ENCODE data around the gene TBC1D1. TPM values are rescaled to one million over a fixed set of nuclear protein-coding genes. Genes with fewer than 3 reads are reported as not detected.
A peak's percentile ranks its signal among the peaks of the same experiment; 100 is the strongest.

The TBC1D1 gene
- total RNA-seq, 4 donors from 2014 or later = 66.2 to 120 (median 87.9) TPM

GRCh38 chr4:37905533-37906169 lies 14.8 kb downstream of the TBC1D1 start:
- no peak for DNase-seq
- TF ChIP-seq, protein P1, sequence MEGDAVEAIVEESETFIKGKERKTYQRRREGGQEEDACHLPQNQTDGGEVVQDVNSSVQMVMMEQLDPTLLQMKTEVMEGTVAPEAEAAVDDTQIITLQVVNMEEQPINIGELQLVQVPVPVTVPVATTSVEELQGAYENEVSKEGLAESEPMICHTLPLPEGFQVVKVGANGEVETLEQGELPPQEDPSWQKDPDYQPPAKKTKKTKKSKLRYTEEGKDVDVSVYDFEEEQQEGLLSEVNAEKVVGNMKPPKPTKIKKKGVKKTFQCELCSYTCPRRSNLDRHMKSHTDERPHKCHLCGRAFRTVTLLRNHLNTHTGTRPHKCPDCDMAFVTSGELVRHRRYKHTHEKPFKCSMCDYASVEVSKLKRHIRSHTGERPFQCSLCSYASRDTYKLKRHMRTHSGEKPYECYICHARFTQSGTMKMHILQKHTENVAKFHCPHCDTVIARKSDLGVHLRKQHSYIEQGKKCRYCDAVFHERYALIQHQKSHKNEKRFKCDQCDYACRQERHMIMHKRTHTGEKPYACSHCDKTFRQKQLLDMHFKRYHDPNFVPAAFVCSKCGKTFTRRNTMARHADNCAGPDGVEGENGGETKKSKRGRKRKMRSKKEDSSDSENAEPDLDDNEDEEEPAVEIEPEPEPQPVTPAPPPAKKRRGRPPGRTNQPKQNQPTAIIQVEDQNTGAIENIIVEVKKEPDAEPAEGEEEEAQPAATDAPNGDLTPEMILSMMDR (IDR thresholded peaks at IDR 0.05) = no peak
- TF ChIP-seq POLR2A (IDR thresholded peaks at IDR 0.05) = no peak
- Histone ChIP-seq H3K4me1 (peaks cover 0 to 4% (median 0%) of the 10 kb centered on the region in 4 donors), H3K9me3 (no peaks in the 10 kb centered on the region), H3K27me3 (no peaks in the 10 kb centered on the region), H3K36me3 (no peaks in the 10 kb centered on the region), H3K27ac (no peak overlapping the region), H3K4me3 (no peak overlapping the region)

DNA sequence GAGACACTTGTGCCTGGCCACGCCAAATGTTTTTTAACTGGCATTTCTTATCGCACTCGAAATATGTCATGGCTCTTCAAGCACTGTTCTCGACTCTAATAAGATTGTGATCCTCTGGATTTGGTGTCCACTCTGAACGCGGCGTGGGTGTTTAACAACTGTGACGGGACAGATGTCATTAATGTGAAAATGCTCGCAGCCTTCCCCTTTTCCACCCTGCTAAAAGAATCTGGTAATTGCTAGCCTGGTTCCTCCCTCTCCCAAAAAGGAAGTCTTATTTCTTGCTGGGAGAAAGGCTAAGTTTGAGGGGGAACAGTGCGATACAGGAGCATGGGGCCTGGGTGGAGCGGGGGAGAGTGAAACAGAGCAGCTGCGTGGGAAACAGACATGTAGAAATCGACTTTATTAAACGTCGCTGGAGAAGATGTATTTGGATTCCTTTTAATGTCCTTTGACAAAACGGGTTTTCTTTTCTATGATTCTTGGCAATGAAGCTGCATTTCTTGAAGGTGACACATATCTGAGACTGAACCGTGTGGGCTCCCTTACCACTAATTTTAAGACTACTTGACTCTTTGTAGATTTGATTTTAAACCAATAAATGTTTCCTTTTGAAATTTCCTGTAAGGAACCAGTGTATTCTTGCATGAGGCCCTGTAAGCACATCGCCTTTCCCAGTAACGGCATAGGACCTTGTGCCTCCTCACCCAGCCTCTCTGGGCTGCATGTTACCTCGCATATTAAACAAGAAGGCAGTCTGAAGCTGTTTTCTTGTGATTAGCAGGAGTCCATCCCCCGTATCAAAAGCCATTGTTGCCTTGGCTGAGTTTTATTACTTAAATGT lies 17.8 kb downstream of the TBC1D1 start:
- TF ChIP-seq POLR2A (IDR thresholded peaks at IDR 0.05) = no peak
- TF ChIP-seq, protein P1 (IDR thresholded peaks at IDR 0.05) = no peak
- no peak for DNase-seq
- Histone ChIP-seq H3K9me3 (no peaks in the 10 kb centered on the region), H3K27ac (peak overlapping the region in 1 of 4 donors; percentile 11), H3K4me1 (peaks cover 0 to 4% (median 0%) of the 10 kb centered on the region in 4 donors), H3K4me3 (no peak overlapping the region), H3K27me3 (no peaks in the 10 kb centered on the region), H3K36me3 (no peaks in the 10 kb centered on the region)

DNA sequence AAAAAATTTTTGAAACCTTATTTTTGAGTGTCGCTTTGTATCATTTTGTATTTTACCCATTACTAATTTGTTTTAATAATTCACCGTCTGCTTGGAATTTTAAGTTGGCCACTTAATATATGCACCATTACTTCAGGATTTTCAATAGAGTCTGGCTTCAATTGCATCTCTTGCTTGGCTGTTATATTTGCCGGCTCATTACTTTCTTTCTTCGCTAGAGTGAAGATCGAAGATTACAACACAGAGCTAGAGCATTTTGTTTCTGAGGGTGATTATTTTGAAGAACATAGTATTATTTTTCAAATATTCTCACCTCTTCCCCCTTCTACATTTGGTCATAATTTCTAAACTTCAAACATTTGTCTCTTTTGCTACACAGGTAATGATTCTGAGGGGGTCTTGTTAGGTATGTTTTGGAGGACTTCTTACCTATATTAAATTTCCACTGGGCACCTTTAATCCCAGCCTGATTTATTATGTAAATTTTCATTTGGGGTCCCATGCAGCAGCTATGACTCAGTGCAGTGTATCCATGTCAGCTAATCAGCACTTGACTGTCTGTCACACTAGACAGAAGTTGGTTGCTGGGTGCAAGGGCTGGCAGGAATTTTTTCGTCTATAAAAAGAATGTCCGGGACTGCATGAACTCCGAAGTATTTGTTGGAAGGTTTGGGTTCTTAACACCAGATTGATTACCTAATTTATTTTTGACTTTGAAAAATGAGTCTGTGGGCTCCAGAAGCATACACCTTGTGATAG lies 18.6 kb downstream of the TBC1D1 start:
- Histone ChIP-seq H3K36me3 (no peaks in the 10 kb centered on the region), H3K27ac (no peak overlapping the region), H3K4me3 (no peak overlapping the region), H3K4me1 (peaks cover 0 to 4% (median 0%) of the 10 kb centered on the region in 4 donors), H3K27me3 (no peaks in the 10 kb centered on the region), H3K9me3 (no peaks in the 10 kb centered on the region)
- DNase-seq = no peak
- no peak for TF ChIP-seq POLR2A (IDR thresholded peaks at IDR 0.05)

DNA sequence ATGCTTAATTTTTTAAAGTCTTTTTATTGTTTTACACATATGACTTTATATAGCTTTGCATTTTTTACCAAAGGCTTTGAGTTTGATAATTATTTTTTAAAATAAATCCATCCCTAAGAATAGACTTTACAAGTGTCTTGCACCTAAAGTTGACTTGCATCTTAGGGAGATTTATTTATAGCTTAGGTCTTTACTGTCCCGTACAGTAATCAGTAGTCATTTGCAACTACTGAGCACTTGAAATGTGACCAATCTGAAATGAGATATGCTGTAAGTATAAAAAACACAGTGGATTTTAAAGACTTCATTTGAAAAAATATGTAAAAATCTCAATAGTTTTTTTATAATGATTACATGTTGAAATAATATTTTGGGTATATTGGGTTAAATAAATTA lies 19.2 kb downstream of the TBC1D1 start:
- peaks cover 0 to 4% (median 0%) of the 10 kb centered on the region in 4 donors for H3K4me1 ChIP-seq
- H3K36me3 ChIP-seq = no peaks in the 10 kb centered on the region
- no peaks in the 10 kb centered on the region for H3K27me3 ChIP-seq
- no peak for TF ChIP-seq POLR2A (IDR thresholded peaks at IDR 0.05)
- TF ChIP-seq, protein P1 (IDR thresholded peaks at IDR 0.05) = no peak
- no peak for DNase-seq
- no peak overlapping the region for H3K4me3 ChIP-seq
- no peaks in the 10 kb centered on the region for H3K9me3 ChIP-seq
- H3K27ac ChIP-seq = no peak overlapping the region

- TF ChIP-seq POLR2A (IDR thresholded peaks at IDR 0.05) = no peak
- TF ChIP-seq, protein P1 (IDR thresholded peaks at IDR 0.05) = no peak
- H3K27ac ChIP-seq = no peak overlapping the region
- H3K27me3 ChIP-seq = no peaks in the 10 kb centered on the region
- H3K9me3 ChIP-seq = no peaks in the 10 kb centered on the region
- H3K36me3 ChIP-seq = no peaks in the 10 kb centered on the region
- no peak for DNase-seq
- no peaks in the 10 kb centered on the region for H3K4me1 ChIP-seq
- no peak overlapping the region for H3K4me3 ChIP-seq
Measured at GRCh38 chr4:37914539-37914938, 23.7 kb downstream of the TBC1D1 start.
